Stimulated activated CD4-positive, alpha-beta T cell treated with anti-CD3 and anti-CD28 coated beads, Interleukin-1b, Interleukin-23, amount 100 ng/mL, for 24 hours (primary cell): ENCODE results near the gene SEPTIN12.
"Not testable (repeated sequence)": the region's sequence is repeated elsewhere in the genome, so short reads cannot be mapped to it uniquely, and the experiment has no call there.

Experiments
- DNase-seq, 4 experiments: peaks; one replicate each; pipeline ENCODE4 v3.0.0-alpha.2; 2020; ENCODE audit warnings: low read depth in 4 of 4, low spot score in 1 of 4

SEPTIN12 gene

DNA sequence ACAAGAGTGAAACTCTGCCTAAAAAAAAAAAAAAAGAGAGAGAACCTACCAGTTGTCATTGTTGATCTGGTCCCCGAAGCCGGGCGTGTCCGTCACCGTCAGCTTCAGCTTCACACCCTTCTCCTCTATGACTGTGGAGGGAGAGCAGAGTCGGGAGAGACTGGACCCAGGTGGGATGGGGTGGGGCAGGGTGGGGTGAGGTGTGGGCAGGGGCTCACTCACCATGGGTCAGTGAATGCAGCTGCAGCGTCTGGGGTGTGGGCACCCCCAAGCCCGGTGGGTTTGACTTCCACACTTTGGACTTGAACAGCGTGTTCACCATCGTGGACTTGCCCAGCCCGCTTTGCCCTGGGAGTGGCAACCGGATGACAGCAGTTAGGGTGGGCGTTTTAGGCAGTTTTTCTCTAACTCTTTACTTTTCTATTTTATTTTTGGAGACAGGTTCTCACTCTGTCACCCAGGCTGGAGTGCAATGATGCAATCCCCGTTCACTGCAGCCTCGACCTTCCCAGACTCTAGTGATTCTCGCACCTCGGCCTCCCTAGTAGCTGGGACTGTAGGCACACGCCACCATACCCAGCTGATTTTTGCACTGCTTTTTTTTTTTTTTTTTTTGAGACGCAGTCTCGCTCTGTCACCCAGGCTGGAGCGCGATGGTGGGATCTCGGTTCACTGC, 2.2 kb downstream of the SEPTIN12 start:
- DNase-seq: no peak

DNA sequence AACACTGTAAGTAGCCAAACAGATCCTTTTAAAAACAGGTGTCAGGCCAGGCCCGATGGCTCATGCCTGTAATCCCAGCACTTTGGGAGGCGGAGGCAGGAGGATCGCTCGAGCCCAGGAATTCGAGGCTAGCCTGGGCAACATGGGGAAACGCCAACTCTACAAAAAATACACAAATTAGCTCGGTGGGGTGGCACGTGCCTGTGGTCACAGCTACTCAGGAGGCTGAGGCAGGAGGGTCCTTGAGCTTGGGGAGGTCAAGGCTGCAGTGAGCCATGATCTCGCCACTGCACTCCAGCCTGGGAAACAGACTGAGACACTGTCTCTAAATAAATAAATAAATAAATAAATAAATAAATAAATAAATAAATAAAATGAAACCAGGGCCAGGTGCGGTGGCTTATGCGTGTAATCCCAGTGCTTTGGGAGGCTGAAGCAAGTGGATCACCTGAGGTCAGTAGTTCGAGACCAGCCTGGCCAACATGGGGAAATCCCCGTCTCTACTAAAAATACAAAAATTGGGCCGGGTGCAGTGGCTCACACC, 3.6 kb downstream of the SEPTIN12 start:
- not testable (repeated sequence) for DNase-seq

DNA sequence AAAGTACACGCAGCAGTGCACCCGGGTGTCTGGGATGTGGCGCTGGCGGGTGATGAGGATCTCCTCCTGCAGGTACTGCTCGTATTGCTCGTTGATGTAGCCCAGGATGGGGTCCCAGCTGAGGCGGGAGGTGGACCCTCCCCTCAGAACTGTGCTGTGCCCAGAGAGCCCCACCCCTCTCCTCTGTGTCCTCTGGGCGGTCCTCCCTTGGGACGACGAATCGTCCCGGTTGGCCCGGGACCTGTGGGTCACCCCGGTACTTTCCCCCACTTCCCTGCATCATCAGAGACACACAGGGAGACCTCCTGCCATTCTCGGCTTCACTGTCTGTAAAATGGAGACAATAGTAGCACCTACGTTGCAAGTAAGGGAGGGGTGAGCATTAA, 4.2 kb downstream of the SEPTIN12 start:
- no peak for DNase-seq

DNA sequence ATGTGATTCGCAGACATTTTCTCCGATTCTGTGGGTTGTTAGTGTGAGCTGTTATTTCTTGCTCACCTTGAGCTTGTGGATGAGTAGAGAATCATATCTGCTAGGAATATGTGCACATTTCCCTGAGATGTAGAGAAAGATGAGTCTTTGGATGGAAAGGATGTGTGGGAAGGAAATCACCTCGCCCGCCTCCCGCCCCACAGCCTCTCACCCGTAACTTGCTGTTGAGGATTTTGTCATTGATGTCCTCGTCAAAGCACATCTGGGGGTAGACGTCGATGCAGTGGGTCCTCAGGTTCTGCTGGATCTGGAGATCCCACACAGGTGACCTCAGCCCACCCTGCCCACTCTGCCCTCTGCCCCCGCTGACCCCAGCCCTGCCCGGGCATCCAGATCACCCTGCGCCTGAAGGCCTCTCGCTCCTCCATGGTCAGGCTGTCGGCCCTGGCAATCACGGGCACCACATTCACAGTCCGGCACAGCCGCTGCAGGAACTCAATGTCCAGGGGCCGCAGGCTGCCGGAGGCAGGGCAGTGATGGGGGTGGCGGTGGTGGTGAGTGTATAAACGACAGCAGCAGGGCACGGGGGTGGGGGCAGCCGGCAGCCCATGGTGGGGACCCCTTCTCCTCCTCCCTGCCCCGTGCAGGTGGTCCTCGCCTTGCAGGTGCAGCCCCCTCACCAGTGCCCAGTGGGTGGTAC, 4.7 kb downstream of the SEPTIN12 start:
- DNase-seq: no peak

DNA sequence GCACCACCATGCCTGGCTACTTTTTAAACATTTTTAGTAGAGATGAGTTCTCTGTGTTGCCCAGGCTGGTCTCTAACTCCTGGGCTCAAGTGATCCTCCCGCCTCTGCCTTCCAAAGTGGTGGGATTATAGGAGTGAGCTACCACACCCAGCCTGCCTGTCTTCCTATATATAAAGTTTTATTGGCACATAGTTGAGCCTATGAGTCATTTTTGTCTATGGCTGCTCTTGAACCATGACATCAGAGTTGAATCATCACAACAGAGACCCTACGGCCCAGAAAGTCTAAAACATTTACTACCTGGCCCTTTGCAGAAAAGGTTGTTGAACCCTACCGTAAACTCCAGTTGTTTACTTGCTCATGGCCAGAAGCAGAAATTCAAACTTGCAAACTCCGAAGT, 7.9 kb downstream of the SEPTIN12 start:
- DNase-seq: no peak

DNA sequence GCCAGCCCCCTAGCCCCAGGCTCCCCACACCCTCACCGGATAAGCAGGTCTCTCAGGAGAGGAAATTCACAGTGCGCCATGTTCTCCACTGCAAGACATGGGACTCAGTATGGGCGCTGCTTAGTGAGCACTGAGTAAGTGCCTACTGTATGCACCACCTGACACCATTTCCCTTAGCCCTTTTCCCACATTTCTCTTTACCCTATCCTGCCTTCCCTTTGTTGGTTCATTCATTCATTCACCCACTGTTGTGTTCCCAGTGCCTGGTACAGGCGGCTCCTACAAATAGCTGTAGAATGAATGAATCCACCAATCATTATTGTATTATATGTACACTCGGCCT, 10.1 kb downstream of the SEPTIN12 start:
- no peak for DNase-seq

DNA sequence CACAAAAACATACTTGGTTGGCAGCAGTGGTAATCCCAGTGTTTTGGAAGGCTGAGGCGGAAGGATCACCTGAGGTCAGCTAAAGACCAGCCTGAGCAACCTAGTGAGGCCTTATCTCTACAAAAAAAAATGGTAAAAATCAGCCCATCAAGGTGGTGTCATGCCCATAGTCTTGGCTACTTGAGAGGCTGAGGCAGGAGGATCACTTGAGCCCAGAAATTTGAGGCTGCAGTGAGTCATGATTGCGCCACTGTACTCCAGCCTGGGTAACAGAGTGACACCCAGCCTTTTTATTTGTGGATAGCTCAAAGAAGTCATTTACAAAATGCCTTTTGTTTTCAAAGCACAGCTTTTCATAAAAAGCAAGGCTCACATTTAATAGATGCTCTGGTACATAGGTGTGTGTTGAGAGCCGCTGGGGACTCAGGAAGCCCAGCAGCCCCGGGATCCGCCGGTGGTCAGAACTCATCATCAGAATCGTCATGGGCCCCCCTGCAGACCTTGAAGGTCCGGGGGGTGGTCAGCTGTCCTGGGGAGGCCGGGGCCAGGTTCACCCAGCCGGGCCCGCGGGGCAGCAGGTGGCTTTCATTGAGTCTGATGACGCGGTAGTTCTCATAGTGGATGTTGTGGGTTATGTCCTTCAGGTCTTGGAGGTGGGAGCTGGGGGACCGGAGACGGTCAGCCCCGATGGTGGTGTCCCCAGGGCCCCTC, 10.7 kb downstream of the SEPTIN12 start:
- DNase-seq: no peak

DNA sequence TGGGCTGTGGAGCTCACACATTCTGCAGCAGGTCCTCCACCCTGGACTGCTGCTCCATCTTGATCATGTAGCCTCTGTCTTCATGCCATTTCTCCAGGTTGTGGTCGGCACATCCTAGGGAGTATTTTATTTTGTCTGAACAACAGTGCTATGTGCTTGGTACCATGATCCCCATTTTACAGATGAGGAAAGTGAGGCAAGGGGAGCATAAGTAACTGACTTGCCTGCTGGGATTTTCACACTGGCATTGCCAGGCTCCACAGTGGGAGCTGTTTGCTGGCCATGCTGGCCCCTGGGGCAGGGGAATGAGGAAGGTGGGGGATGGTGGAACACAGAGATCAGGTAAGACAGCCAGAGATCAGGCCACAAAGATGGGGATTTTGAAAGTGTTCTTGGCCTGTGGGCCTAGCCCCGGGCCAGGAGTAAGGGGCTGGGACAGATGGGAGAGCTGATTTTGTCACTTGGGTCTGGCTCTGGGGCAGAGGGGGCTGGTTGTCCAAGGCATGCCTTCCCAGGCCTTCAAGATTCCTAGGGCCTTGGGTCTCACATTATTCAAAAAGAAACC, 11.9 kb downstream of the SEPTIN12 start:
- no peak for DNase-seq

DNA sequence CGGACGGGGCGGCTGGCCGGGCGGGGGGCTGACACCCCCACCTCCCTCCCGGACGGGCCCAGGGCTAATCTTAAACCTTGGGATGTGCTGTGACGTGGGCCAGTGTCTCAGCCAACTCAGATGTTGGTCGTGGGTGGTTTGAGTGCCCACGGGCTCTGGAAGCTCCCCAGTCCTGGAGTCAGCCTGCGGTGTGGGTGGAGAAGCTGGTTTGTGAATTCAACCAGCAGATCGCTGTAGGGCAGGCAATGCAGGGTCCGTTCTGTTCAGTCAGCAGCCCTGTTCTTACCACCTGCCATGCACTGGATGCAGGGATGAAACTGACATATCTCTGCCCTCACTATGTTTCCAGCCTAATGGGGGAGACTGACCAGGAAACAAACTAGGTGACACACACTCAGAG, 13.1 kb downstream of the SEPTIN12 start:
- DNase-seq: no peak

DNA sequence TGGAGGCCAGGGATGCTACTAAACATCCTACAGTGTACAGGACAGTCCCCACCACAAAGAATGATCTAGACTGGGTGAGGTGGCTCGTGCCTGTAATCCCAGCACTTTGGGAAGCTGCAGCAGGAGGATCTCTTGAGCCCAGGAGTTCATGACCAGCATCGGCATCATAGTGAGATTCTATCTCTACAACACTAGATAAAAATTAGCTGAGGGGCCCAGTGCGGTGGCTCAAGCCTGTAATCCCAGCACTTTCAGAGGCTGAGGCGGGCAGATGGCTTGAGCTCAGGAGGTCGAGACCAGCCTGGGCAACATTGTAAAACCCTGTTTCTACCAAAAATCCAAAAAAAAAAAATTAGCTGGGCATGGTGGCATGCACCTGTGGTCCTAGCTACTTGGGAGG, 15.8 kb downstream of the SEPTIN12 start:
- no peak for DNase-seq

DNA sequence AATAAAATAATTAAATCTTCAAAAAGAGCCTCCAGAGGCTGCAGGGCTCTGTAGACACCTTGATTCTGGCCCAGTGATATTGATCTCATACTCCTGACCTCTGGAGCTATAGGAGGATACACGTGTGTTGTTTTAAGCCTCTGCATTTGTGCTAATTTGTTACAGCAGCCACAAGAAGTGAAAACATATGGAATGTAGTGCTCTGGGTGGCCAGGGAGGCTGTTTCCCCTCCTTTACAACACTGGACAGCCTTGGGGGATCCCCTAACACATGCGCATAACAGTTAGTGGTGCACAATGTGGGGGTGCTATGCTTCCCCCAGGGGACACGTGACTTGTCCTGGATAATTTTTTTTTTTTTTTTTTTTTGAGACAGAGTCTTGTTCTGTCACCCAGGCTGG, 16.5 kb downstream of the SEPTIN12 start:
- no peak for DNase-seq

DNA sequence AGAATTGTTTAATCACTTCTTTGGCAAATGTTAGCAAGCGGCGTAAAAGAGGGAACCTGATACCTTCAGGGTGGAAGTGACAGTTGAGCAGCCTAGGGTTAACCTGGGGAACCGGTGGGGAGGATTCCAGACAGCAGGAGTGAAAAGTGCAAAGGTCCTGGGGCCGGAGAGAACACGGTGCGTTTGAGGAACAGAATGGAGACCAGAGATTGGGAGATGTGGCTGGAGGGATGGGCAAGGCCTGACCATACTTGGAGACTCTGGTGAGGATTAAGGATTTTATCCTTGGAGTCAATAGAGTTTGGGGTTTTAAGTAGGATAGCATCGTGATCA, 18.9 kb downstream of the SEPTIN12 start:
- DNase-seq: no peak

DNA sequence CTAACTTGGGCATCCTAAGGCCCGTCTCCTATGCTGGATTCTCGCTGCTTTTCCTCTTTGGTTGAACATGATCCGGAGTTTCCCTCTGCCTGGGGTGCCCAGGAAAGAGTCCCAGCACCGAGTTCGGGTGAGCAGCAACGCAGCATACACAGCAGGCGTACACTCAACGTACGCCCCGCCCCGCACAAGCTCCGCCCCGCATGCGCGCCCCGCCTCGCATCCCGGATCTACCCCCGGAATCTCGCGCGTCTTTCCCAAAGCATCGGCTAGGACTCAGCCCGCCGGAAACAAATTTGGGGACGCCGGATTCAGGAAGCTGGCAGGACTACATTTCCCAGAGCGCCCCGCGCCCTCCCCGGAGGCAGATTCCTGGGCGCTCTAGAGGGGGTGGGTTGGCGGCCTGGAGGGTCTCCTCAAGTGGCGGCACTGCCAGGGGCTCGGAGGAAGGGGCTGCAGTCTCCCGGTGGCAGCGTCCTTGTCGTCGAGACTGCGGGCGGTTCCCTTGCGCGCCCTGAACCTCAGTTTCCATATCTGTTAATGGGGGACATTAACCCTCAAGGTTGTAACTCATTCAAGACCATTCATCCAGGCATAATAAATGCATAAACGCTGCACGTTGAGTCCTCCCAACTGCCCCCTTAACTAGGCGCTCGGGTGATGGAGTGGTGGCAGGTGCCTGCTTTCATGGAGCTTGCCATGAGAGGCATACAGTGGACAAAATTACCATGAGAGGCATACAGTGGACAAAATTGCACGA, 19.4 kb downstream of the SEPTIN12 start:
- DNase-seq: peak; percentile 67 to 88 (median 82)

DNA sequence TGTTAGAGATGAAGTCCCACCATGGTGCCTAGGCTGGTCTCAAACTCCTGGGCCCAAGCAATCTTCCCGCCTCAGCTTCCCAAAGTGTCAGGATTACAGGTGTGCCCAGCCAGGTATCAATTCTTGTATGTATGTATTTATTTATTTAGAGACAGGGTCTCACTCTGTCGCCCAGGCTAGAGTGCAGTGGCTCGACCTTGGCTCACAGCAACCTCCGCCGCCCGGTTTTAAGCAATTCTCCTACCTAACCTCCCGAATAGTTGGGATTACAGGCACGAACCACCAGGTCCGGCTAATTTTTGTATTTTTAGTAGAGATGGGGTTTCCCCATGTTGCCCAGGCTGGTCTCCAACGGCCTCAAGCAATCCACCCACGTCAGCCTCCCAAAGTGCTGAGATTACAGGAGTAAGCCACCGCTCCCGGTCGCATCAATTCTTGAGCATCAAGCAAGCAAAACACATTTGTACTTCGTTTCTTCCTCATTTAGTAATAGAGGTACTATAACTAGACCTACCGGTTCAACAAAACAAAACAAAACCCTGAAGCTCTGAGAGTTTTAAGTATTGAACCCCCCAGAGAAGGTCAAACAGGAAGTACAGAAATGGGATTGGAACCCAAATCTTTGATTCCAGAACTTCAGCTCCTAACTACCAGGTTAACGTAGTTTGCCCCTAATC, 20.1 kb downstream of the SEPTIN12 start:
- no peak for DNase-seq

DNA sequence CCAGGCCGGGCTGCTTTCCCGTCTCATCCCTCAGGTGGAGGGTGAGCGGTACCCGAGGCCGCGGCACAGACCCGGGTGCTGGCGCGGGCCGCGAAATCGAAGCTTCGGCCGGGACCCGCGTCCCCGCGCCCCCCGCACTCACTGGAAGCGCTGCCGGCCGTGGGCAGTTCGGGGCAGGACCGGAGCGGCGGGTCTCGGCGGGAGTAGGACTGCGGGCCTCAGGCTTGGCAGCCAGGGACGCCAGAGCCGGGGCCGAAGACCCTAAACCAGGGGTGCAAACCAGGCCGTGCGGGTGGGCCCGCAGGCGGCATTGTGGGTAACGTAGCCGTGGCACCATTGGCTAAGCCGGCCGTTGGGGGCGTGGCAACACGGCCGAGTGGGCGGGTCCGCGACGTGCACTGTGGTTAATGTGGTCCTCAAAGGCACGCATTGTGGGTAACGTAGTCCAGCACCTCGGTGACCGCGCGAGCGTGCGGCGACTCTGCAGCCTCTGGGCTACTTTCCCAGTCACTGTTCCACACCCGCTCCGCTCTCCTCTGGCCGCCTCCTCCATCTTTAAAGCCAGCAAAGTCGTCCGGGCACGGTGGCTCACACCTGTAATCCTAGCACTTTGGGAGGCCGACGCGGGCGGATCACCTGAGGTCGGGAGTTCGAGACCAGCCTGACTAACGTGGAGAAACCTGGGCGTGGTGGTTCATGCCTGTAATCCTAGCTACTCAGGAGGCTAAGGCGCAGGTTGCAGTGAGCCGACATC, 21.1 kb downstream of the SEPTIN12 start, which contains the start of gene ZNF500:
ZNF500 (minus strand) TSS at position 288 of the 754 bp plus-strand sequence. CDS start 1,184 bp downstream, outside the sequence.
- peak; percentile 95 to 98 (median 96) for DNase-seq

DNA sequence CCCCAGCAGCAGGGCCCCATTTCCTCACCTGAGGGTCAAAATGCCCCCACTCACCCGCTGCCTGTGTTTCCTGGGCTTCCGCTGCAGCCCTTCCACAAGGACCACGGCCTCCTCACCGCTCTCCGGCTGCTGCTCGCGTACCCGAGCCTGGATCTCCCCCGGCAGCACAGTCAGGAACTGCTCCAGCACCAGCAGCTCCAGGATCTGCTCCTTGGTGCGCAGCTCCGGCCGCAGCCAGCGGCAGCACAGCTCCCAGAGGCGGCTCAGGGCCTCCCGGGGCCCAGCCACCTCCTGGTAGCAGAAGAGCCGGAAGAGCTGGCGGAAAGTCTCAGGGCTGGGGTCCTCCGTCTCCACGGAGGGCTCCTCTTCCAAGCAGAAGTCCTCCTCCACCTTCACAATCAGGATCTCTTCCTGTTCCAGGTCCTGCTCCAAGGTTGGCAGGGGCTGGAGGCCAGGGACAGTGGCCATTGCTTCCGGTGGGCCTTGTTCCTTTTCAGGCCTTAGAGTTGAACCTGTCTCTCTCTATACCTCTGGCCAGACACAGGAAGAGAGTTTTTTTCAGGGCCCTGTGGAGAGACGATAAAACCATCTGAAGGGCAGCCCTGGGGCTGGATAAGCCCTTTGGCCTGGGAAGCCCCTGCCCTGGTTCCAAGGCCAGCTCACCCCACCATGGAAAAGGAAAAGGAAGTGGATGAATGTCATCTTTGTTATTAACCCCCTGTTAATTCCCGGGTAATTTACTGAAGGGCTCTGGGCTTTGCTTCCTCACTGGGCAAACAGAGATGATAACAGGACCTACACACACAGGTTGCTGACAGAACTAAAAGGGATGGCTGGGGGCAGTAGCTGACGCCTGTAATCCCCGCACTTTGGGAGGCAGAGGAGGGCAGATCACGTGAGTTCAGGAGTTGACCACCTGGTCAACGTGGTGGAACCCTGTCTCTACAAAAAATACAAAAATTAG, 22.4 kb downstream of the SEPTIN12 start:
- DNase-seq: no peak

DNA sequence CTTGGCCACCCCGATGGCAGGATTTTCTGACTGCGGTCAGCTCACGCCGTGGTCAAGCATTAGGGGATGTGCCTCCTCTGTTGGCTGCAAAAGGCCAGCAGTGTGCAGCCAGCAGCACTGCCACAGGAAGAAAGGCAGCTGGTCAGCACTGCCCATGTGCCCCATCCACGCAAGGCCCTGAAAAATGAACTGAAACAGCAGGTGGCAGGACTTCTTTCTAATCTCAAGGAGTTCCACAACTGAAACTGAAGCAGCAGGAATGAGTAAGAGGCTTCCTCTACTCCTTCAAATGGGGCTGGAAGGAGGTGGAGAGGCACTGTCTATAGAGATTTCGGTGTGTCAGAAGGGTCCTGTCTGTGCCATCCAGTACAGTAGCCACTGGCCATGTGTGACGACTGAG, 24.4 kb downstream of the SEPTIN12 start:
- no peak for DNase-seq

DNA sequence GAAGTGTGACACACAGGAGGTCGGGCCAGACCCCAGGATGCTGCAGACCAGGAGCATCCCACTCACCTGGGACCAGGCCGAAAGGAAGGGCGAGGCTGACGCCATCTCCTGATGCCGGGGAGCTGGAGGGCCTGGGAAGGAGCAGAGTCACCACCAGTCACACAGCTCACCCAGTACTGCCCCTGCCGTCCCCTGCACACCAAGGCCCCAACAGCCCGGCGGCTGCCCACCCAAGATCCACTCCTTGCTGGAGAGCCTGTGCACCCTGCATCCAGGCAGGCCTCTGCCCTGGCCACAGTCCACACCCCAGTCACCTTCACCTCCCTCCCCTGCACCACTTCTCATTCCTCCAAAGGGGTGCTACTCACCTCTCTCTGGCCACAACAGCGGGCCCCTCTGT, 25.9 kb downstream of the SEPTIN12 start:
- DNase-seq: no peak
